Stimulated activated CD8-positive, alpha-beta memory T cell treated with anti-CD3 and anti-CD28 coated beads, Interleukin-7, amount 100 ng/mL, for 4 hours (primary cell): ENCODE measurements around the gene RPL15.

Source experiments
- DNase-seq, 2 donors: peaks; one replicate each; pipeline ENCODE4 v3.0.0-alpha.2; 2020; ENCODE audit warnings: low read depth in 2 of 2

The RPL15 gene

DNA sequence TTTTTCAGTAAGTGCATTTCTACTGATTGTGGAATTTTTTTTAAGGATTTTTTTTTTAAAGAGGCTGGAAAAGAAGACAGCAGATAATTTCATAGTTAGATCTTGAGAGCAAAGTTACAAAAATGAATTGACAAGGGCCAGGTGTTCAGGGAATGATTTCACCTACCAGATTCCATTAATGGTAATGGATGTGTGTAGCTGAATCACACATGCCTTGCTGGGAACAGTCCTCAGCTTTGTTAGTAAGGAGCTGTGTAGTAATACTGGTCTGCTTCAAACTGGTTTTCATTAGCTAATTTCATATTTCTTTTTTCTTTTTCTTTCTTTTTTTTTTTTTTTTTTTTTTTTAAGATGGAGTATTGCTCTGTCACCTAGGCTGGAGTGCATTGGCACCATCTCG lies 44.1 kb downstream of the RPL15 start:
- no peak for DNase-seq

GRCh38 chr3:23961913-23962312 lies 45.0 kb downstream of the RPL15 start:
- DNase-seq = no peak

GRCh38 chr3:23964537-23965235 lies 47.8 kb downstream of the RPL15 start:
- no peak for DNase-seq

GRCh38 chr3:23966328-23966727 lies 49.4 kb downstream of the RPL15 start:
- no peak for DNase-seq

DNA sequence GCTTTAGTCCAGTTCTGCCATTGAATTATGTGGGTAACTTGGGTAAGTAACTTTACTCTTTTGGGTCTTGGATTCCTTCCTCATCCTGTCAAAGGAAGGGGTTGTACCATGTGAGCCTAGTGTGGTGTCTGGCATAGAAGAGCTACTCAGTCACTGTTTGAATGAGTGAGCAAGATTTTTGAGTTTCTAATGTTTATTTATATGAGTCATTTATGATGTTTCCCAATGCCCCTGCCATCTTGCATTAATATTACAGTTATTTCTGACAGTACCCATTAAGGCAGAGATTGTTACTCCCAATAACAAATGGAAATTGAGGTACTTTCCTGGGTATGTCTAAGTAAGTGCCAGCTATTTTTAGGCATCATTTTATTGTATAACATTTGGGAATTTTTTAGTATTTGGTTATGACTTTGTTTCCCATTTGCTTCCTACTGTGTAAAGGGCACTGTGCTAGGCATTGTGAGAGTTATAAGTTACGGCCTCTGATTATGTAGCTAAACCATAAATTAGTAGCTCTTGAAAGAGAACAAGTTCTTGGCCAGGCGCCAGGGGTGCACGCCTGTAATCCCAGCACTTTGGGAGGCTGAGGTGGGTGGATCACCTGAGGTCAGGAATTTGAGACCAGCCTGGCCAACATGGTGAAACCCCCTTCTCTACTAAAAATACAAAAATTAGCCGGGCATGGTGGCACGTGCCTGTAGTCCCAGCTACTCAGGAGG lies 51.7 kb downstream of the RPL15 start:
- DNase-seq = no peak

DNA sequence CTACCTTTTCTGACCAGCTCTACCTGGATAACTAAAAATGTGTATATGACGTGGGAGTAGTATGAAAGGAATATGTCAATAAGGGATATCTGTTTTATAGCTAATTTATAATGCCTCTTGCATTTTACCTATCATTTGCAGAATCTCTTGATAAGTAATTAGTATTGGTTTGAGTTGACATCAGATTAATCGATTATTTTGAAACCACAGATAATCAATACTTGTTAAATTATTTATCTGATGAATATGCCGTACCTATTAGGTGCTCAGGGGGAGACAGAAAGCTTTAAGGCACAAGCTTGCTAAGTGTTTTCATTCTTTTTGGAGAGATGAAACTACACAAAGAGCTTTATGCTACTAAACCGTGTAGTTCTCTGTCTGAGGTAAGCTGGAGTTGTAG lies 52.5 kb downstream of the RPL15 start:
- DNase-seq = no peak
